Lower leg skin (tissue), 3 donors: ENCODE data around the gene ANKRD52.

Source experiments
- POLR2A ChIP-seq, 2 donors: fragments of 450-650 bp; IDR thresholded peaks; one replicate each; pipeline ENCODE4 v1.6.1; 2016 to 2017; ENCODE audit warnings: antibody characterized with exemption in 2 of 2, mild to moderate bottlenecking in 1 of 2, moderate library complexity in 1 of 2
- TF ChIP-seq, protein P1 (sequence below), 3 donors: fragments of 450-650 bp; IDR thresholded peaks; one replicate each; pipeline ENCODE4 v1.5.1; 2016; ENCODE audit warnings: antibody characterized with exemption in 3 of 3, mild to moderate bottlenecking in 3 of 3, moderate library complexity in 2 of 3

DNA sequence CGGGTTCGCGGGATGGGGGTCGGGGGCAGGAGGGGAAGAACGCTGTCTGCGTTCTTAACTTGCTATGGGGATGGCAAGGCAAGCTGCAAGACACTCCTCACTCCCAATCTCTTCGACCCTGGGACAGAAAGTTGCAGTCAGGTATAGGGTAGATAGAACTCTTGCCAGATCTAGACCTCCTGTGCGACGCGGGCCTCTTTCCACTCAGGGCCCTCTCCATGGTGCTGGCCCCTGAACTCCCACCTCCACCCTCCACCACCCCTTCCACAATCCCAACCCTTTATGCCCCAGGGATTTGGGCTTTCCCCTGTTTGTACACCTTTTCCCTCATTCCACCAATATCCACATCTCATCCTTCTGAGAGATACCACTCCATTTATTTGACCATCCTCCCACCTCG, 33.2 kb downstream of the ANKRD52 start:
- TF ChIP-seq, protein P1, sequence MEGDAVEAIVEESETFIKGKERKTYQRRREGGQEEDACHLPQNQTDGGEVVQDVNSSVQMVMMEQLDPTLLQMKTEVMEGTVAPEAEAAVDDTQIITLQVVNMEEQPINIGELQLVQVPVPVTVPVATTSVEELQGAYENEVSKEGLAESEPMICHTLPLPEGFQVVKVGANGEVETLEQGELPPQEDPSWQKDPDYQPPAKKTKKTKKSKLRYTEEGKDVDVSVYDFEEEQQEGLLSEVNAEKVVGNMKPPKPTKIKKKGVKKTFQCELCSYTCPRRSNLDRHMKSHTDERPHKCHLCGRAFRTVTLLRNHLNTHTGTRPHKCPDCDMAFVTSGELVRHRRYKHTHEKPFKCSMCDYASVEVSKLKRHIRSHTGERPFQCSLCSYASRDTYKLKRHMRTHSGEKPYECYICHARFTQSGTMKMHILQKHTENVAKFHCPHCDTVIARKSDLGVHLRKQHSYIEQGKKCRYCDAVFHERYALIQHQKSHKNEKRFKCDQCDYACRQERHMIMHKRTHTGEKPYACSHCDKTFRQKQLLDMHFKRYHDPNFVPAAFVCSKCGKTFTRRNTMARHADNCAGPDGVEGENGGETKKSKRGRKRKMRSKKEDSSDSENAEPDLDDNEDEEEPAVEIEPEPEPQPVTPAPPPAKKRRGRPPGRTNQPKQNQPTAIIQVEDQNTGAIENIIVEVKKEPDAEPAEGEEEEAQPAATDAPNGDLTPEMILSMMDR (IDR thresholded peaks at IDR 0.05) = no peak
- TF ChIP-seq POLR2A (IDR thresholded peaks at IDR 0.05) = no peak
